GM12891 (cell line): ENCODE measurements around the gene ATP5MG. TPM values are rescaled to one million over a fixed set of nuclear protein-coding genes. Genes with fewer than 3 reads are reported as not detected.

ENCODE experiments used
- DNase-seq: peaks from one replicate; pipeline ENCODE4 v3.0.0; 2011; ENCODE audit warnings: low spot score; ENCODE audit not compliant: insufficient read length
- FAIRE-seq: peaks from 2 replicates; lab custom pipeline; 2011; peaks lifted over from hg19 to GRCh38; lab: Jason Lieb, UNC
- PAX5 ChIP-seq: IDR thresholded peaks from 2 replicates; pipeline ENCODE4 v1.6.1; 2011; ENCODE audit warnings: low read length, moderate library complexity, mild to moderate bottlenecking; ENCODE audit not compliant: insufficient read depth, severe bottlenecking
- POLR2A ChIP-seq: IDR thresholded peaks from 2 replicates; pipeline ENCODE4 v1.6.1; 2011; ENCODE audit warnings: low read depth, low read length, control low read depth
- POLR2AphosphoS5 ChIP-seq: IDR thresholded peaks from 2 replicates; pipeline ENCODE4 v1.6.1; 2011; ENCODE audit warnings: low read depth, low read length, control low read depth
- POU2F2 ChIP-seq: IDR thresholded peaks from 2 replicates; pipeline ENCODE4 v1.6.1; 2011; ENCODE audit warnings: low read depth, mild to moderate bottlenecking, control low read depth, low read length, moderate library complexity
- SPI1 ChIP-seq: IDR thresholded peaks from 2 replicates; pipeline ENCODE4 v1.6.1; 2011; ENCODE audit warnings: low read depth, low read length, control low read depth
- TAF1 ChIP-seq: IDR thresholded peaks from 2 replicates; pipeline ENCODE4 v1.6.1; 2011; ENCODE audit warnings: low read depth, low read length, control low read depth
- polyA plus RNA-seq: library from polyadenylated mRNA; unstranded; fragments of >200 nt; gene quantifications from one replicate; pipeline ENCODE4 v1.2.1, GENCODE V29; 2012; ENCODE audit warnings: low read depth, missing spikeins, inconsistent platforms; ENCODE audit not compliant: missing spikeins

The ATP5MG gene, protein sequence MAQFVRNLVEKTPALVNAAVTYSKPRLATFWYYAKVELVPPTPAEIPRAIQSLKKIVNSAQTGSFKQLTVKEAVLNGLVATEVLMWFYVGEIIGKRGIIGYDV
- 515 TPM for polyA plus RNA-seq

DNA sequence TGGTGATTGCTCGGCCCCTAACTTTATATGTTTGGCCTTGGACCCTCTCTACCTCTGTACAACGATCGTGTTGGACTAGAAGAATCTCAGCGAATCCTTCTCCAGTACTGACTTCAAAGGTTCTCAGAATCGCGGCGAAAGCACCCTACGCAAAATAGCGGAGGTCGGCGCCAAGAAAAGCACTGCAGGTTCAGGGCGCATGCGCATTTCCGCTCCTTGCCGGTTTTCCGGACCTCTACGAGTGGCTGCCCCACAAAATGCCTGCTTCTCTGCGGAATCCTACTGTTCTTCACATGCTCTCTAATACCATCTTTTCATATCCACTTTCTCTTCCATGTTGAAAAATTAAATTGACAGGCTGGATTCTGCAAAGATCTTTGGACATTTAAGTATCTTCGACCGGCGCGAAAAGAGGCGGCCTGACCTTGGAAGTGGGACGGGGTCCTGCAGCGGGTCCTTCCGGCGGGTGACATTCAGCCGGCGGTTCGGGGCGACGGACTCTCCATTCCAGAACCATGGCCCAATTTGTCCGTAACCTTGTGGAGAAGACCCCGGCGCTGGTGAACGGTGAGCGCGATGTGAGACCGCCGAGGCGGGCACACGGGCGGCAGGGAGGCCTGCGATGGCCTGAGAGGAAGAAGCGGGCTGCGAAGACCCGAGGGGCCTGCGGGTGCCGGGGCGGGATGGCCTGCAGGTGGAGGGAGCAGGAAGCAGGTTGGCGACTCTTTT, at the start of gene ATP5MG:
TSS of gene ATP5MG (plus strand) at position 456 of the 729 bp plus-strand sequence. CDS start at position 516, 60 bp downstream.
- TF ChIP-seq PAX5 (no peak), SPI1 (no peak), TAF1 (peak; percentile 61; the same call in 1 of the 2 replicates), POLR2A (peak; percentile 78), POLR2AphosphoS5 (peak; percentile 69), POU2F2 (0 out of 2 replicates have a peak, but pooled peaks have one; percentile 26)
- DNase-seq (peak; percentile 64), FAIRE-seq (peak; percentile 96)

- TF ChIP-seq PAX5 = no peak
- no peak for TF ChIP-seq TAF1
- TF ChIP-seq POLR2A = no peak
- no peak for TF ChIP-seq SPI1
- no peak for FAIRE-seq
- no peak for DNase-seq
These were observed 48.2 kb upstream of the ATP5MG start for GRCh38 chr11:118353084-118353710.

DNA sequence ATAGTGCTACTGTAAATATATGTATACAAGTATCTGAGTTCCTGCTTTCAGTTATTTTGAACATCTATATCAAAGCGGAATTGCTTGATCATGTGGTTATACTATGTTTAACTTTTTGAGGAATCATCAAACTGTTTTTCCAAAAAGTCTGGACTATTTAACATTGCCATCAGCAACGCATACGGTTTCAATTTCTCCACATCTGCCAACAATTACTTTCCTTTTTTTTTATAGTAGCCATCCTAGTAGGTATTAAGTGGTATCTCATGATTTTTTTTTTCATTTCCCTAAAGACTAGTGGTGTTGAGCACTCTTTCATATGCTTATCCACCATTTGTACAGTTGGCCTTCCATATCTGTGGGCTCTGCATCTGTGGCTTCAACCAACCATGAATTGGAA, 43.3 kb upstream of the ATP5MG start:
- FAIRE-seq = no peak

GRCh38 chr11:118359295-118359958, 42.0 kb upstream of the ATP5MG start, which contains the start of gene UBE4A:
TSS of gene UBE4A (plus strand) at chr11:118359600. CDS start at chr11:118365081, 5,481 bp downstream.
- TF ChIP-seq POLR2A (peak; percentile 96), TAF1 (peak; percentile 82; the same call in 1 of the 2 replicates), POLR2AphosphoS5 (peak; percentile 96), SPI1 (no peak), PAX5 (peak; percentile 43), POU2F2 (peak; percentile 50; the same call in 1 of the 2 replicates)
- DNase-seq (peak; percentile 59), FAIRE-seq (peak; percentile 100)

More for the DNA sequence above, 43.3 kb upstream of the ATP5MG start:
- TF ChIP-seq POLR2AphosphoS5 = no peak
- no peak for DNase-seq

GRCh38 chr11:118364956-118365615, 36.3 kb upstream of the ATP5MG start:
- FAIRE-seq (no peak), DNase-seq (no peak)
- TF ChIP-seq SPI1 (no peak), POLR2A (no peak), POU2F2 (no peak), TAF1 (no peak), POLR2AphosphoS5 (no peak), PAX5 (no peak)

GRCh38 chr11:118366287-118366686, 35.1 kb upstream of the ATP5MG start:
- TF ChIP-seq POLR2A (no peak), POU2F2 (no peak), SPI1 (no peak)
- FAIRE-seq (no peak), DNase-seq (no peak)

DNA sequence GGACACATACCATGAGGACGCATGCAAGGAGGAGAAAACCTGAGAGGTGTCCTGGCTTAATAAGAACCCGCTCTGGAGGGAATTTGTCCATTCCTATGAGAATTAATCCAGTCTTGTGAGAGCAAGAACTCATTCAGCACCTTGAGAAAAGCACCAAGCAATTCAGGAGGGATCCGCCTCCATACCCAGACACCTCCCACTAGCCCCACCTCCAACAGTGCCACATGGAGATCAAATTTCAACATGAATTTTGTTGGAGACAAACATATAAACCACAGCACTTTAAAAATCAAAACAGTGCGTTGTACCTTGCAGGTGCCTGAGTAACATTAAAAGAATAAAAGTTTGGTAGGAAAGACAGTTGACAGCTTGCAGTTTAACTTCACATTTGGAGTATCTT, 30.6 kb upstream of the ATP5MG start:
- FAIRE-seq (no peak), DNase-seq (no peak)
- TF ChIP-seq POLR2AphosphoS5 = no peak
- no peak for TF ChIP-seq TAF1
- TF ChIP-seq POU2F2 = no peak
- TF ChIP-seq POLR2A = no peak
- no peak for TF ChIP-seq SPI1
- no peak for TF ChIP-seq PAX5

DNA sequence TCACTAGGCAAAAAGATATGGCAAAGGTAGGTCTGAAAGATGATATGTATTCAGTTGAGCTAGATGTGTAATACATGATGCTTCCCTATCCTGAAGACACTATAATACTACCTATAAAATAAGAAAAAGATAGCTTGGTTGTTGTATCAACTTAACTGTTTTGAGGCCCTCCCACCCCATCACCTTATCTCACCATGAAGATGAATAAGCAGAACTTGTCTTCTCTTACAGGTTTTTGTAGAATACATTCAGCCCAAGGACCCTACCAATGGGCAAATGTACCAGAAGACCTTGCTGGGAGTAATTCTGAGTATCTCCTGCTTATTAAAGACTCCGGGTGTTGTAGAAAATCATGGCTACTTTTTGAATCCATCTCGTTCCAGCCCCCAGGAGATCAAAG, 28.1 kb upstream of the ATP5MG start:
- TF ChIP-seq POLR2AphosphoS5 = no peak
- TF ChIP-seq POLR2A = no peak
- TF ChIP-seq TAF1 = no peak
- TF ChIP-seq PAX5 = no peak
- no peak for TF ChIP-seq POU2F2
- no peak for TF ChIP-seq SPI1

DNA sequence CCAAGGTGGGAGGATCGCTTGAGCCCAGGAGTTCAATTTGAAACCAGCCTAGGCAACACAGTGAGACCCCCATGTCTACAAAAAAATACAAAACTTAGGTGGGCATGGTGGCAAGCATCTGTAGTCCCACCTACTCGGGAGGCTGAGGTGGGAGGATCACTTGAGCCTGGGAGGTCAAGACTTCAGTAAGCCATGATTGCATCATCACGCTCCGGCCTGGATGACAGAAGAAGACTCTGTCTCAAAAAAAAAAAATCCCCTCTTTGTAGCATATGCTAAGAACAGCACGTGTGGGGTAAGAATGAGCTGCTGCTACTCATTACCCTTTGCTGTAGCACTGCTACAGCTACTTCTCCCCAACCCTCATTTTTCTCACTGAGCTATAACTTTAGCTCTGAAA, 27.5 kb upstream of the ATP5MG start:
- TF ChIP-seq POLR2A (no peak), SPI1 (no peak), POLR2AphosphoS5 (no peak), TAF1 (no peak)
- DNase-seq (no peak), FAIRE-seq (no peak)

More for the DNA sequence above, 28.1 kb upstream of the ATP5MG start:
- FAIRE-seq (no peak), DNase-seq (no peak)
